Measurements from ENCODE around the gene DLGAP5. TPM values are rescaled to one million over a fixed set of nuclear protein-coding genes. Genes with fewer than 3 reads are reported as not detected.

Gene DLGAP5
- total and polyA plus RNA-seq, 7 donors: 0.03 to 0.29 (median 0.08) TPM; not detected in 3

DNA sequence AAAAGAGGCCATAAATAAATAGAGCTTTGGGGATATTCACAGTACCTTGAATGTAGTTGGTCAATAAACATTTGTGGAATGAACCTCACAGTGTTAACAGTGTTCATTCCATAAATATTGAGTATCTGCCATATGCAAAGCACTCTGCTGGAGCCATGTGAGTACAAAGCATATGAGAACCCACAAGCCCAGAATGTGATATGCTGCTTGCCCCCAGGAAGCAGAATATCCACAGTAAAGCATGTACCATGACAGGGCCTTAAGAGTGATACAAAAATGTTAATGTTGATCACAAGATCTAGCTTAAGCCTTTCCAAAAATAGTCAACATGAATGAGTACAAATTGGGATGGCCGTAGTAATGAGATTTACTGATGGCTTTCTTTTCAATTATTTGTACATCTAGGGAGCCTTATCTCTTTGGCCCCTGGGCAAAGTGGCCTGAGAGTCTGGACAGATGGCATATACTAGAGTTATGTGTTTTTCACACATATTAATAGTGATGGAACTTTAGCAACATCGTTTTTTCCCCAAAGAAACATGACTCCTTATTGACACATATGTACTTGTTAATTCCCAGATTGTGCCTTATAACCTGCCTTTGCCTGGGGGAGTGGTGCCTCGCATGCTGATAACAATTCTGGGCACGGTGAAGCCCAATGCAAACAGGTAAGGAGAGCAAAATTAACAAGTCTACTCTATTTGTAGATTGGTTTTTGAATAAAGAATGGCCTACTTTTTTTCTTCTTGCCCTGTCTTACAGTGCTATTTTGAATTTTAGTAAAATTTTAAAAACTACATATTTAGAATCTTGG is 51.5 kb downstream of the DLGAP5 start:
- no peak overlapping the region for H3K4me3 ChIP-seq
- no peaks in the 10 kb centered on the region for H3K4me1 ChIP-seq
- ATAC-seq: no peak
- intact Hi-C loops (cut with DNase I): no loop called here
- TF ChIP-seq CTCF (IDR thresholded peaks at IDR 0.05): no peak
- DNase-seq: no peak
- H3K27ac ChIP-seq: no peak overlapping the region
- H3K9me3 ChIP-seq: no peaks in the 10 kb centered on the region
- H3K36me3 ChIP-seq (ENCODE audit: insufficient read depth in 1 of 2, low read depth in 1 of 2): peaks cover 3 to 67% of the 10 kb centered on the region in 2 donors
- WGBS, 3 donors: 88 to 95% (median 93%) methylated on average over 4 of the region's 4 CpGs
- no peaks in the 10 kb centered on the region for H3K27me3 ChIP-seq (ENCODE audit: insufficient read depth in 3 of 3, low read length in 2 of 3)

- intact Hi-C loops (cut with DNase I): no loop called here
- Histone ChIP-seq H3K4me3 (no peak overlapping the region), H3K36me3 (ENCODE audit: insufficient read depth in 1 of 2, low read depth in 1 of 2) (peaks cover 3 to 61% of the 10 kb centered on the region in 2 donors), H3K4me1 (no peaks in the 10 kb centered on the region), H3K27me3 (ENCODE audit: insufficient read depth in 3 of 3, low read length in 2 of 3) (no peaks in the 10 kb centered on the region), H3K9me3 (no peaks in the 10 kb centered on the region), H3K27ac (no peak overlapping the region)
- DNase-seq (no peak), ATAC-seq (no peak)
- no peak for TF ChIP-seq CTCF (IDR thresholded peaks at IDR 0.05)
Observed at GRCh38 chr14:55139141-55139540, 52.2 kb downstream of the DLGAP5 start.

GRCh38 chr14:55138091-55138490 is 53.3 kb downstream of the DLGAP5 start:
- Histone ChIP-seq H3K36me3 (ENCODE audit: insufficient read depth in 1 of 2, low read depth in 1 of 2) (peaks cover 3 to 50% of the 10 kb centered on the region in 2 donors), H3K4me3 (peak overlapping the region; percentile 45), H3K27me3 (ENCODE audit: insufficient read depth in 3 of 3, low read length in 2 of 3) (no peaks in the 10 kb centered on the region), H3K9me3 (no peaks in the 10 kb centered on the region), H3K4me1 (no peaks in the 10 kb centered on the region), H3K27ac (peak overlapping the region; percentile 19)
- intact Hi-C loops (cut with DNase I): no loop called here
- DNase-seq (no peak), ATAC-seq (no peak)
- WGBS, 3 donors: 88 to 95% (median 91%) methylated on average over 7 of the region's 7 CpGs
- TF ChIP-seq CTCF (IDR thresholded peaks at IDR 0.05): no peak

DNA sequence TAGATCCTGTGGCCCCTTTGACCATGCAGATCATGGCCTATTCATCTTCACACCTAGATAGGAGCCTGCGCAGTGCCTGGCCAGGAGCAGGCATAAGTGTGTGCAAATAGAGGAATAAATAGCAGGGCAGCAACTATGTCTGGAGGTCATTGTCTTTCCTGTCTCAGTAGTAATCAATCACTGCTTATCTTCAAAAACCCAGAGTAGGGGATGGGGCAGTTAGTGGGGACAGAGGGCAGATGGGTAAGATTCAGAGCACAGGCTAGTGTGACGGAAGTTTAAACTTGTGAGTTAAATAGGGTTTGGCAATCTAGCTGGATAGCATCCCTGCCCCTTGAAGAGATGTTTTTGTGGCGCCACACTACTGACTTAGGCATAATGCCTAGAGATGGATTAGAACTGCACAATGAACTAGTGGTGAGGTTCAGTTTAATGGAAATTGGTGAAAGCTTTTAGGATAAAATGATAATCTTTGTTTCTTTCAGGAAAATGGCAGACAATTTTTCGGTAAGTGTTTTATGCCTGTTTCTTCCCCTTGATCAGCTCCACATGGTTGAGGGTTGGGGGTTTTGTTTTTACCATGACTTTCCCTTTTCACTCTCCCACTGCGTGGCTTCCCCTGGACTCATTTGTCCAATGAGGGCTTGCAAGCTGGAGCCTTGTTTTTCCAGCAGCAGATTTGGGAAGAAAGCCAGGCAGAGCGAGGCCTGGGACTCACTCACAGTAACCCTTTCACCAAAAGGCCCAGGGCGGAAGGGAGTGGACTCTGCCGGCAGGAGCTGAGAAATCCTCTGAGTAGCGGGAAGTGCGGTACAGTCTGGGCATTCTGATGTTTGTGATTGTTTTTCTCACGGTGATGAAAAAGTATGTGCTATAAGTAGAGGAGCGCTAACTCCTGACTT is 54.2 kb downstream of the DLGAP5 start:
- peak; percentile 63 to 74 for DNase-seq
- H3K9me3 ChIP-seq: no peaks in the 10 kb centered on the region
- intact Hi-C loops (cut with DNase I): no loop called here
- H3K4me1 ChIP-seq: no peaks in the 10 kb centered on the region
- H3K27ac ChIP-seq: peak overlapping the region; percentile 19
- peak overlapping the region; percentile 45 for H3K4me3 ChIP-seq
- no peaks in the 10 kb centered on the region for H3K27me3 ChIP-seq (ENCODE audit: insufficient read depth in 3 of 3, low read length in 2 of 3)
- no peak for TF ChIP-seq CTCF (IDR thresholded peaks at IDR 0.05)
- peaks cover 3 to 41% of the 10 kb centered on the region in 2 donors for H3K36me3 ChIP-seq (ENCODE audit: insufficient read depth in 1 of 2, low read depth in 1 of 2)
- ATAC-seq: peak in 3 of 4 donors; percentile 55 to 71 (median 55)
- 53 to 62% (median 55%) methylated on average over 12 of the region's 12 CpGs for WGBS, 3 donors

All from psoas muscle (tissue), 8 donors.